ENCODE data around the gene STRN.

GRCh38 chr2:36824273-36824672, 142.1 kb downstream of the STRN start:
- TF ChIP-seq GABPA (IDR thresholded peaks at IDR 0.05; ENCODE audit: low read depth), result no peak
- TF ChIP-seq, protein P1, sequence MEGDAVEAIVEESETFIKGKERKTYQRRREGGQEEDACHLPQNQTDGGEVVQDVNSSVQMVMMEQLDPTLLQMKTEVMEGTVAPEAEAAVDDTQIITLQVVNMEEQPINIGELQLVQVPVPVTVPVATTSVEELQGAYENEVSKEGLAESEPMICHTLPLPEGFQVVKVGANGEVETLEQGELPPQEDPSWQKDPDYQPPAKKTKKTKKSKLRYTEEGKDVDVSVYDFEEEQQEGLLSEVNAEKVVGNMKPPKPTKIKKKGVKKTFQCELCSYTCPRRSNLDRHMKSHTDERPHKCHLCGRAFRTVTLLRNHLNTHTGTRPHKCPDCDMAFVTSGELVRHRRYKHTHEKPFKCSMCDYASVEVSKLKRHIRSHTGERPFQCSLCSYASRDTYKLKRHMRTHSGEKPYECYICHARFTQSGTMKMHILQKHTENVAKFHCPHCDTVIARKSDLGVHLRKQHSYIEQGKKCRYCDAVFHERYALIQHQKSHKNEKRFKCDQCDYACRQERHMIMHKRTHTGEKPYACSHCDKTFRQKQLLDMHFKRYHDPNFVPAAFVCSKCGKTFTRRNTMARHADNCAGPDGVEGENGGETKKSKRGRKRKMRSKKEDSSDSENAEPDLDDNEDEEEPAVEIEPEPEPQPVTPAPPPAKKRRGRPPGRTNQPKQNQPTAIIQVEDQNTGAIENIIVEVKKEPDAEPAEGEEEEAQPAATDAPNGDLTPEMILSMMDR (IDR thresholded peaks at IDR 0.05; ENCODE audit: insufficient read depth, low read length), result no peak
- TF ChIP-seq REST (IDR thresholded peaks at IDR 0.05; ENCODE audit: insufficient replicate concordance, low read depth), result no peak
- TF ChIP-seq POLR2AphosphoS5 (IDR thresholded peaks at IDR 0.05; ENCODE audit: low read depth), result no peak
- TF ChIP-seq SPI1 (IDR thresholded peaks at IDR 0.05; ENCODE audit: borderline replicate concordance, low read depth), result no peak

Measured in HL-60 (cell line).